ENCODE measurements around the gene SLC6A13.

The SLC6A13 gene

GRCh38 chr12:230925-231671, 31.5 kb downstream of the SLC6A13 start:
- Histone ChIP-seq H3K4me3 (IDR thresholded peaks at IDR 0.05; ENCODE audit: insufficient read depth, low read depth, low read length) (no peak overlapping the region), H3K4me2 (no peak overlapping the region), H3K36me3 (ENCODE audit: insufficient read depth) (no peaks in the 10 kb centered on the region), H3K27ac (no peak overlapping the region), H2AFZ (ENCODE audit: low read depth) (no peak overlapping the region), H3K27me3 (ENCODE audit: insufficient read depth, low read depth) (peaks cover 8% of the 10 kb centered on the region; the same call in 1 of the 2 replicates), H3K79me2 (ENCODE audit: insufficient read depth, low read depth) (no peaks in the 10 kb centered on the region), H3K4me1 (ENCODE audit: low read depth, poor library complexity, severe bottlenecking) (no peaks in the 10 kb centered on the region), H4K20me1 (ENCODE audit: insufficient read depth) (no peaks in the 10 kb centered on the region), H3K9ac (no peak overlapping the region)
- TF ChIP-seq CTCF (conservative IDR thresholded peaks at IDR 0.05; ENCODE audit: low read depth, low read length), result no peak

GRCh38 chr12:229441-230191, 33.0 kb downstream of the SLC6A13 start:
- Histone ChIP-seq H3K9ac (no peak overlapping the region), H3K27ac (no peak overlapping the region), H3K36me3 (ENCODE audit: insufficient read depth) (no peaks in the 10 kb centered on the region), H3K4me2 (no peak overlapping the region), H3K27me3 (ENCODE audit: insufficient read depth, low read depth) (peaks cover 8% of the 10 kb centered on the region; the same call in 1 of the 2 replicates), H2AFZ (ENCODE audit: low read depth) (no peak overlapping the region), H3K4me1 (ENCODE audit: low read depth, poor library complexity, severe bottlenecking) (no peaks in the 10 kb centered on the region), H4K20me1 (ENCODE audit: insufficient read depth) (no peaks in the 10 kb centered on the region), H3K4me3 (IDR thresholded peaks at IDR 0.05; ENCODE audit: insufficient read depth, low read depth, low read length) (no peak overlapping the region), H3K79me2 (ENCODE audit: insufficient read depth, low read depth) (no peaks in the 10 kb centered on the region)
- TF ChIP-seq CTCF (conservative IDR thresholded peaks at IDR 0.05; ENCODE audit: low read depth, low read length), result no peak

GRCh38 chr12:228846-229200, 33.8 kb downstream of the SLC6A13 start:
- peaks cover 8% of the 10 kb centered on the region; the same call in 1 of the 2 replicates for H3K27me3 ChIP-seq (ENCODE audit: insufficient read depth, low read depth)
- no peaks in the 10 kb centered on the region for H4K20me1 ChIP-seq (ENCODE audit: insufficient read depth)
- H2AFZ ChIP-seq (ENCODE audit: low read depth), result no peak overlapping the region
- H3K36me3 ChIP-seq (ENCODE audit: insufficient read depth), result no peaks in the 10 kb centered on the region
- no peak overlapping the region for H3K9ac ChIP-seq
- H3K79me2 ChIP-seq (ENCODE audit: insufficient read depth, low read depth), result no peaks in the 10 kb centered on the region
- no peak for TF ChIP-seq CTCF (conservative IDR thresholded peaks at IDR 0.05; ENCODE audit: low read depth, low read length)
- H3K4me1 ChIP-seq (ENCODE audit: low read depth, poor library complexity, severe bottlenecking), result no peaks in the 10 kb centered on the region
- no peak overlapping the region for H3K27ac ChIP-seq
- no peak overlapping the region for H3K4me2 ChIP-seq
- H3K4me3 ChIP-seq (IDR thresholded peaks at IDR 0.05; ENCODE audit: insufficient read depth, low read depth, low read length), result no peak overlapping the region

- H3K27ac ChIP-seq, result no peak overlapping the region
- no peak overlapping the region for H3K4me3 ChIP-seq (IDR thresholded peaks at IDR 0.05; ENCODE audit: insufficient read depth, low read depth, low read length)
- no peaks in the 10 kb centered on the region for H3K79me2 ChIP-seq (ENCODE audit: insufficient read depth, low read depth)
- no peak for TF ChIP-seq CTCF (conservative IDR thresholded peaks at IDR 0.05; ENCODE audit: low read depth, low read length)
- H4K20me1 ChIP-seq (ENCODE audit: insufficient read depth), result no peaks in the 10 kb centered on the region
- no peak overlapping the region for H3K4me2 ChIP-seq
- no peaks in the 10 kb centered on the region for H3K4me1 ChIP-seq (ENCODE audit: low read depth, poor library complexity, severe bottlenecking)
- H2AFZ ChIP-seq (ENCODE audit: low read depth), result no peak overlapping the region
- H3K9ac ChIP-seq, result no peak overlapping the region
- peaks cover 8% of the 10 kb centered on the region; the same call in 1 of the 2 replicates for H3K27me3 ChIP-seq (ENCODE audit: insufficient read depth, low read depth)
- no peaks in the 10 kb centered on the region for H3K36me3 ChIP-seq (ENCODE audit: insufficient read depth)
Observed at GRCh38 chr12:227923-228845, 34.5 kb downstream of the SLC6A13 start.
